T-helper 1 cell treated with Interleukin-12 subunit alpha and Interleukin-12 subunit beta and Interleukin-4 antibody, amounts not matched to agents 30 ng/mL and 1 ng/mL, for 36 hours (primary cell): Measurements from ENCODE around the gene BTBD9. TPM values are rescaled to one million over a fixed set of nuclear protein-coding genes. Genes with fewer than 3 reads are reported as not detected.
"Not testable (repeated sequence)": the region's sequence is repeated elsewhere in the genome, so short reads cannot be mapped to it uniquely, and the experiment has no call there.

Experiments
- intact Hi-C: fragments of 100-400 bp; cut with micrococcal nuclease; formaldehyde crosslinking; loops from one replicate; pipeline ENCODE4 v1.15.1; 2024
- total RNA-seq: library from RNA; stranded (reverse); gene quantifications from 2 replicates; pipeline ENCODE4 v1.2.3, GENCODE V29; 2022

Gene BTBD9
- total RNA-seq, 1 donor from 2014 or later = 21.7 TPM

GRCh38 chr6:38353310-38354036, 286.3 kb downstream of the BTBD9 start:
- intact Hi-C loops = no loop called here

DNA sequence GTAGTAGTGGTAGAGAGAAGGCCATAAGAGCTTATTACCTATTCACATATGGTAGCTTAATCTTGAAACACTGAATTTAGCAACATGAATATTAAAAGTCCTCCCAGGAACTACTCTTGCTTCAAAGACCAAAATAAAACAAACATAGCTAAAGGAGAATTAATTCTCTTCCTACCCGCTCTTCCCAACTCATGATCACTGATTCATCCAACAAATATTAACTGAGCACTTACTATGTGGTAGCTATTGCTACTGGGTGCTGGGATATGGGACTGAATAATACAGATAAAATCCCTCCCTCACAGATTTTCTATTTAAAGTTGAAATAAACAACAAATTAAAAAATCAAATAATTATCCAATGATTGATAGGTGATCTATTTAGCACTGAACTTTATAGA, 287.1 kb downstream of the BTBD9 start:
- intact Hi-C loops = no loop called here

- intact Hi-C loops = no loop called here
Observed at GRCh38 chr6:38350942-38351341, 288.8 kb downstream of the BTBD9 start.

- intact Hi-C loops = no loop called here
Observed at GRCh38 chr6:38350220-38350619, 289.5 kb downstream of the BTBD9 start.

DNA sequence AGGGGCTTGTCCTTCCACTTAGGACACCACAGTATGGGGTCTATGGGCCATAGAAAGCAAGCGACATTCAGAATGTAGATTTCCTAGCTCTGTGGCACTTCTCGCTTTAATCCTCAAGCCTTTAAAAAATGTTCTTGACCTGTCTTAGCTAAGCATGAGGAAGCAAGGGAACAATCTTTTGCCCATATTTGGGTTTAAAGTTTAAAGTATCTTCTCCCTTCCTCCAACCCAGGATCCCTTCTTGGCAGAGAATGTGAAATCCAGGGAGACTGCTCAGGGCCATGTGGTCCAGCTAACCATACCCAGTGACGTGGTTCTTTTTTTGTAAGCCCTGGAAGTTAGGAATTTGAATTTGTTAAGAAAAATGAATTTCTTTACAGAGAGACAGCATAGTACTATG, 289.9 kb downstream of the BTBD9 start:
- intact Hi-C loops = no loop called here

- intact Hi-C loops = no loop called here
Observed at GRCh38 chr6:38349221-38349620, 290.5 kb downstream of the BTBD9 start.

DNA sequence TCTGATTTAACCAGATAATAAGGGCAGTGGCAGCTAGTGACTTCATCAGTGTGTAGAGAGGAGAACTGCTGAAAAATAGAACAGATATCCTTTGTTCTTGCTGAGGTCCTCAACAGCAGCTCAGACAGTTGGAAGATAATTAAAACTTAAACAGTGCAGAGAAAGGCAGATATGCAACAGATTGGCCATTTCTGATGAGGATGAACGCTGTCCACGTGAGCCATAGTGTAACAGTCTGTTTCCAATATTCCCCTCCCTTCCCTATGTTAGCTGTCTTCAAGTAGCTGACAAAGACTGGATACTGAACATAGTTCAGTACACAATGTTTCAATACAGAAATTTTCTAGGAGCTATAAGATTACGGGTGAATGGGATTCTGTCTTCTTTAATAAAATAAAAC, 291.4 kb downstream of the BTBD9 start:
- intact Hi-C loops = no loop called here

GRCh38 chr6:38347829-38348228, 291.9 kb downstream of the BTBD9 start:
- intact Hi-C loops = not testable (repeated sequence)

GRCh38 chr6:38346291-38347079, 293.2 kb downstream of the BTBD9 start:
- intact Hi-C loops = no loop called here

DNA sequence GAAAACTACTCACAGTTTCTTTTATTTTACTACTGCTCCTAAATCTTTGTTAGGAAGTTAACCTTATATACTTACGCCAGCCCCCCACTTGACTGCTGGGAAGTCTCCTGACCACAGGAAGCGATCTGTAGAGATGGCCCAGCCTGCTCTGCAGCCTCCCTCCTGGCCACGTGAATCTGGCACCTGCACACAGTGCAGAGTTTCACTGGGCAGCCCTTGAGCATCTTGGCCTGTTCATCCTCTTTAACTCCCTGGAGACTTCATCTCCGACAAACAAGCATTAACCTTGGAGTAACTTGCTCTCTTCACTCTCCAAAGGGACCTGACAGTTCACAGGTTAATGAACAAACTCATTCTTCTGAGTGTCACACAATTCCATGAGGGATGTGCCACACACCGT, 294.1 kb downstream of the BTBD9 start:
- intact Hi-C loops = no loop called here

- intact Hi-C loops = no loop called here
Observed at GRCh38 chr6:38341496-38341895, 298.2 kb downstream of the BTBD9 start.

- intact Hi-C loops = no loop called here
Observed at GRCh38 chr6:38339914-38340313, 299.8 kb downstream of the BTBD9 start.

GRCh38 chr6:38337819-38338465, 301.8 kb downstream of the BTBD9 start:
- intact Hi-C loops = no loop called here

DNA sequence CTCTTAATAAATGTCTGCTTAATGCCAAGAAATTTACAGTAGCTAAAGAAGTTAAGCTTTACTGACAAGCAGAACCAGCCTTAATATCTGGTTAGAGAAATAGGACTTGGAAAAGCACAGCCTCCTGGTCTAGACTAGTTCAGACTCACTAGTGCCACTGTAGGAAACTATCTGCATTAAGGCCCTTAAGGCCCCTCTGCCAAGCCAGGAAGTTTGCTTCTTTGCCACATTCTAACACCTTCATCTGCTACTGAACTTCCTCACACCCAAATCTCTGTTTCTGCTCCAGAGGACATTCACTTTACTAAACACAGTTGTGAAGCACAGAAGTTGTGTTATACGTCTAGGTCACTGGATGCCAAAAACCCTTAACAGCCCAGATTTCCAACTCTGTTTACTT, 302.8 kb downstream of the BTBD9 start:
- intact Hi-C loops = no loop called here

DNA sequence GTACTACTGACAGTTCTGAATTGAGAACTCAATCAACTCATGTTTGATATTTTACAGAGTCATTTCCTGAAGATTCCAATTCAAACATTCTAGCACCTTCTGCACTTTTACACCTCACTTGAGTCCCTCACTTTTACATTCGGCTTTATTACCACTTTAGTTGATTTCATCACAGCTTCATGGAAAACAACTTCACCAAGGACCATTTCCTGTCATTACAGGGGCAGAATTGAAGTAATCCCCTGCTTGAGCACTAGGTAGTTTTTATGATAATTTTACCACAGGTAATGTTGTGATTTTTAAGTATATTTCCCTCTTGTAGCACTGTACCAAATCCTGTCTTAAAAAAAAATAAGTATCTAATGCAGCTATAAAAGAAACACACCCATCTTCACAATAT, 312.9 kb downstream of the BTBD9 start:
- intact Hi-C loops = no loop called here

DNA sequence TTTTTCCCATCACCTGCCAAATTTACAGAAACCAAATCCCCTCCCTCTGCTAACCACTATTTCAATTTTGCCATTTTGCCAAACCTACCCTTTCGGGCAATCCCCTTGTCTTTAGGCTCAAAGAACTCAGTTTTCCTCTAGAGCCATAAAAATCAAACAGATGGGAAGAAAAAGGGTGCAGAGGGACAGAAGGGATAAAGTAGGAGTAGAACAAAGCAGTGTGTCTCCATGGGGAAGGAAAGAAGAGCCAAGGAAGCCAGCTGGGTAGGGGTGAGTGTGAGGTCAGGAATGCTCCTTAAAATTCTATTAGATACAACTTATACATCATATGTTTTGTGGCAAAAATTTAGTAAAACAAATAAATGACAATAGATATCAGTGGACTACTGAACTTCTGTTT, 316.5 kb downstream of the BTBD9 start:
- intact Hi-C loops = no loop called here

GRCh38 chr6:38322138-38322537, 317.6 kb downstream of the BTBD9 start:
- intact Hi-C loops = no loop called here

DNA sequence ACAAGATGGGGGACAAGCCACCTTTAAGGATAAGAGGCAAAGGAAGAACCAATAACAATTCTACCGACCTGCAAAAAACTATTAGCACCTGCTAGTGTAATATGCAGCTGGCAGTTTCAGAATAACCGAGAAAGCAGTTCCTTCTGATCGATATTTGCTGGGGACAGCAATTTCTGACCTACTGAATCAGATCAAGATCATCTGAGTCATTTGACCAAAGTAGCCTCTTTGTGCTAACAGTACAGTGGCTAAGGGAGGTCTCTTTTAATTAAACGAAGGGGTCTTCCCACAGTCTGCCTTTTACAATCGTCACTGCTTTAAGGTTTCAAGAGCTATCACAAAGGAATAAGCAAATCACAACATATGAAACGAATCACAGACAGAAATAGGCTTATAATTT, 318.9 kb downstream of the BTBD9 start:
- intact Hi-C loops = no loop called here

- intact Hi-C loops = no loop called here
Observed at GRCh38 chr6:38320358-38320757, 319.4 kb downstream of the BTBD9 start.

- intact Hi-C loops = no loop called here
Observed at GRCh38 chr6:38319256-38320212, 320.2 kb downstream of the BTBD9 start.
